HG03280 (cell line): ENCODE results near the gene TMEM178B.

Experiments used
- ATAC-seq: cut with Tn5 transposase; IDR thresholded peaks from one replicate; pipeline ENCODE4 v1.9.1; 2021; ENCODE audit warnings: mild to moderate bottlenecking, moderate library complexity; ENCODE audit not compliant: unreplicated experiment

TMEM178B gene

DNA sequence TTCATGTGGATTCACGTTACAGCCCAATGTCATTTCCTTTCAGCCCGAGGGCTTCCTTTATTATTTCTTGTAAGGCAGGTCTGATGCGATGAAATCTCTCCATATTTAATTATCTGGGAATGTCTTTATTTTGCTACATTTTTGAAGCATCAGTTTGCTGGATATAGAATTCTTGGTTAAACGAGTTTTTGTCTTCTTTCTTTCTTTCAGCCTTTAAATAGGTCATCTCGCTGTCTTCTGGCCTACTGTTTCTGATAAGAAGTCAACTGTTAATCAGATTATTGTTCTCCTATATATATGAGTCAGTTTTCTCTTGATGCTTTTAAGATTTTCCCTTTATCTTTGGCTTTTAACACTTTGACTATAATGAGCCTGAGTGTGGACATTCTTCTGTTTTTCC lies 184.7 kb downstream of the TMEM178B start:
- ATAC-seq, result no peak

DNA sequence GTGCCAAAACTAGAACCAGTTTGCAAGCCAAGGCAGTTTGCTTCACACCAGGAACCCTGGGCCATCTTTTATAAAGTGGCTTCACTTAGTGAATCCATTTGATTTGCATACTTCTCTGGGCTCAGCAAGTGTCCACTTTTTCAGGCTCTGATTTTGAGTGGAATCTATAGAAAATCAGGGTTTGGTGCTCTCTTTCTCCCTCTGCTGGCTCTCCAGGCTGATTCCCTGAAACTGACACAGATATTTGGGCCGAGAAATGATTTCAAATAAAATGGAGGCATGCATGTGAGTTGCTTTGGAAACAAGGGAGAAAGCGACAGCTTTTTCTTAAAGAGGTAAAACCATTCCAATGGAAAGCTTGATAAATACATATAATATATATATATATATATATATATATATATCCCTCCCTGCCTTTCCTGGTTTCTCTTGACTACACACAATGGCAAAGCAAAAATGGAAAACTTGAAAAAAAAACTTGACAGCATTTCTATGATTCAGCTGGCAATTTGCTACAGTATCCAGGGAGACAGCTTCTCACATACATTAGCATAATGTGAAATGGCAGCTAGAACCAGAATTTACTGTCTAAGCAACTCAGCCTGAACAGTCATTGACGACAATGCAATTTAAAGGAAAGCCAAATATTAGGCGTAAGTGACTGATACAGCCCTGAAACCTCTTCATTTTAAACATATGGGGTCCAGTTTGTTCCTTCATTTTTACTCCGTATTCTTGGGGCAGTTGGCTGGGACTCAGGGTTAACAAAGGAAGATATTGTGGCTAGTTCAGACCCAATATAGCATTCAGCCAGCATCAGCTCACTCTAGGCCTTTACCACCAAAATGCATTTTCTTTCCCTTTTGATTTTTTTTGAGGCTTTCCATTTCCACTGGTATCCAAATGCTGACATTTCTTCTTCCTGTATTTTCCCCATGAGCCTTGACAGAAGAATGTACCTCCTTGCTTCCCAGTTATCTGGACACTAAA lies 188.5 kb downstream of the TMEM178B start:
- ATAC-seq, result no peak

DNA sequence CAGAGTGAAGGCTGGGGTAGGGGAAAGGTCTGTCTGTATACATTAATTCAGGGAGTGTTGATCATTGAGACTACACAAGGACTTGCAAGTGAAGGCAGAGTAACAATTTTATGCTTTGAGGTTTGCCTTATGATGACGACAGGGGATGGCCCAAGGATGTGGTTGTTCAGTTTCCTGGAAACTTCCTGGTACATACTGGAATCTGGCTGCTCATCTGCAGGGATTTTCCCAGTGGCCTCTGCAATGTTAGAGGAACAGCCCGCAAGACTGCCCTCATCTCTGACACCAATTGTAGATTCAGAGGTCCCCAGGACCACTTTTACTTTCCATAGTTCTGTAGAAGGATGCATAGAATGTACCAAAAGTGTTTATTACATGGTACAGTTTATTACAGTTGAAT lies 189.6 kb downstream of the TMEM178B start:
- ATAC-seq, result no peak

DNA sequence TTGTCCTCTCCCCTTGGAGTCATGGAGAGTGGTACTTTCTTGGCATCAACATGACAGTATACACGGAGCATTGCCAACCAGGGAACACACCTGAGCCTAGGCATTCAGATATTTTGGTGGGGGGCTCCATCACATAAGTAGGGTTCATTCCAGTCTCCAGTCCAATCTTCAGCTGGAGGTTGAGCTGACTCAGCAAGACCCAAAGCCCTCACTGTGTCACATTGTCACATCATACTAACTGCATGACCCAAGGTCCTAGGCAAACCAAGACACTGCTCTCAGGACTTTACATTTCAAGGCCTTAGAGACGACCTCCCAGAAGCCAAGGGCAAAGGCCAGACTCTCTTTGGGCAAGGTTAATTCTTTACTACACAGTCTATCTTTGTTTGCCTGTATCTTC lies 190.1 kb downstream of the TMEM178B start:
- no peak for ATAC-seq

DNA sequence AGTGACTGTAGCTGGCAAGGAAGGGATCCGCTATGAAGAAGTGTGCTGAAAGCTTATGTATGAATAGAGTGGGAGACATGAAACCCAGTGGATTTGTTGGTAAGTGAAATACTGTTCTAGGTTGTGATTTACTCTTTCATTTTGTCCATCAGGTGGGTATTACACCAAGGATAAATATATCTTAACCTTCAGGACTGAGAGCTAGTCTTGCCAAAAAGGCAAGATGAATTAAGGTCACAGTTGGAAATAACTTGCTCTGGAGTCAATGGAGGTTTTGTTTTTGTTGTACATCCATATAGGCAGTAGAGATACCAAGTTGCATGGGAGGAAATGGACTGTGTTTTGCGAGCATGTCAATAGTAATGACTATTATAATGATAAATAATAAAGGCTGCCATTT lies 190.6 kb downstream of the TMEM178B start:
- ATAC-seq, result no peak

DNA sequence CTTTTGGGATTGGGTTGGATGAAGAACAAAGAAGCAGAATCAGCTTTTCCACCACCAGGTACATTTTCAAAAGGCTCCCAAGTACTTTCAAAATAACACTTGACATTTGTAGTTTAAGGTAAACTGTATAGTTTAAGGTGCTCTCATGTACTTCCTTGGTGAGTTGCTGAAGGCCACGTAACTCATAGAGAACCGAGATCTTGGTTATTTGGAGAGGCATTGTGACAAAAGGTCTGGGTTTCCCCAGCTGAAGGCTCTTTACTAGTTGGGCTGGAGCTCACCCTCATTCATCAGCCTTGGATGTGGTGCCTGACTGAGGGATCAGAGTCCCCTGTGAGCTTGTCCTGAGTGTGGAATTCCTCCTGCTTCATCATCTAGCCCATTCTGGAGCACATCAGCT lies 191.8 kb downstream of the TMEM178B start:
- ATAC-seq, result no peak

DNA sequence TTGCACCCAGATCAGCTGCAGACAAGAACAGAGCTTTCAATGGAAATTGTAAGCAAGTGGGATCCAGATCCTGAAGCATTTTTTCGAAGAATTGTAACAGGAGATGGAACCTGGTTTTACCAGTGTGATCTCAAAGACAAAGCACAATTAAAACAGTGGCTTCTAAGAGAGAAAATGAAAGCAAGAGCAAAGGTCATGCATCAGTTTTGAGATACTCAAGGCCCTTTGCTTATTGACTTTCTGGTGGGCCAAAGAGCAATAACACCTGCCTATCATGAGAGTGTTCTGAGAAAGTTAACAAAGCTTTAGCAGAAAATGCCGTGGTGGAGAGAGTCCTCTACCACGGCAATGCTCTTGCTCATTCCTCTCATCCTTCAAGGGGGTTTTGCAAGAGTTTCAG lies 194.8 kb downstream of the TMEM178B start:
- ATAC-seq, result no peak

DNA sequence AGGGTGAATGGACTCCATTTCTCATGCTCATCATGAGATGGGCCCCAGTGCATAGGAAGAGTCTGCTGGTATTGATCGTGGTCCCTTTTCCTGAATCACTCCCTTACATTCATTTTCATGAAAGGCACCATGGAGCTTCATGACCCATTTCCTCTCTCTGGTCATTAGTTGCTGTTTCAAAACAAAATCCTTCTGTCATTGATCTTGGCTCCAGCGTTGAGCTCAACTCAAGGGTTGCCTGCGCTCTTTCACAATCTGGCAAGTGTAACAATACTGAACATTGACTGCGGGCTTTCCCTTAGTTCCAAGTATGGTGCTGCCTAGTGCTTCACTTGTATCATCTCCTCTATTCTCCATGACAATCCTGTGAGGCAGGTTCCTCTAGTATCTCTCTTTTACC lies 197.6 kb downstream of the TMEM178B start:
- no peak for ATAC-seq

DNA sequence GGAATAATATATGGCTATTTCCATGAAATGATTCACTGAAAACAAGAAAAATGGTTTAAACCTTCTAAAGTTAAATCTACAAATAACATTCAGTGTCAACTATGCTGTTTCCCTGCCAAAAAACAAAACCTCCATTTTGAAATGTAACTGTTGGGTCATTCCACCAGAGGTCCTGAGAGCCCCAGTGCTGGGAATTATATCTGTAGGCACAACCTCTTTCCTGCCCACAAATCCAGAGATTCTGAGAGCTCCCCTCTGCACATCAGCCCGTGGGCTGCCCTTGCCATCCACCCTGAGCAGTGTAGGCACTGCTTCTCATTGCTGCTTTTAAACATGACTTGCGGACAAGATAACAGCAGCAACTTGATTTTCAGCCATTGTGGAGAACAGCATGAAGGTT lies 198.6 kb downstream of the TMEM178B start:
- ATAC-seq, result no peak

DNA sequence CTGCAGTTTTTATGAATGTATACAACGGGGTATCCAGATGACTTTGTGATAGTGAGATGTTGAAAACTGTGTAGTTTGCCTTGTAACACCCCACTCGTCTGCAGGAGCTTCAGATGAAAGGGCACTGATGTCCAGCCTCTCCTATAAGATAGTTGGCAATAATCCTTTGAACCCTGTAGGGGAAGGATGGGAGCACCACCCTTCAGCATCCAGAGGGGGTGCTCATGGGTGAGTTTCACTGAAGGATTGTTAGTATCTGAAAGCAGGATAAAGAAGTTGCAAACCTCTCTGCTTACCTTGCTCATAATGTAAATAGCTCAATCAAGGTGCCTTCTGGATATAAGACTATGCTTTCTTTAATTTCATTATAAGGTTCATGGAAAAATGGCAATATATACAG lies 201.5 kb downstream of the TMEM178B start:
- ATAC-seq, result no peak

DNA sequence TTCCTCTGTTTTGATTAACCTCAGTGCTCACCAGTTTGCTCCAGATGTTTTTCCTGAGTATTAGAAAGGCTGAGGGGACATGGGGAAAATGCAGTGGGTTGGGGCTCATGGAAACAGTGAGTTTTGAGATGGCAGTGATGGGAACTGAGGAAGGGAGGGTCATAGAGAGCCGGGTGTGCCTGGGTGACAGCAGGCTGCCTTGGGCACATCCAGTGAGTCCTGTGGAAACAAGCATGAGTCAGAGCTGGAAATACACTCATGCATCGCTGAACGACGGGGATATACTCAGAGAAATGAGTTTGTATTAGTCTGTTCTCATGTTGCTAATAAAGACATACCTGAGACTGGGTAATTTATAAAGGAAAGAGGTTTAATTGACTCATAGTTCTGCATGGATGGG lies 202.2 kb downstream of the TMEM178B start:
- no peak for ATAC-seq

DNA sequence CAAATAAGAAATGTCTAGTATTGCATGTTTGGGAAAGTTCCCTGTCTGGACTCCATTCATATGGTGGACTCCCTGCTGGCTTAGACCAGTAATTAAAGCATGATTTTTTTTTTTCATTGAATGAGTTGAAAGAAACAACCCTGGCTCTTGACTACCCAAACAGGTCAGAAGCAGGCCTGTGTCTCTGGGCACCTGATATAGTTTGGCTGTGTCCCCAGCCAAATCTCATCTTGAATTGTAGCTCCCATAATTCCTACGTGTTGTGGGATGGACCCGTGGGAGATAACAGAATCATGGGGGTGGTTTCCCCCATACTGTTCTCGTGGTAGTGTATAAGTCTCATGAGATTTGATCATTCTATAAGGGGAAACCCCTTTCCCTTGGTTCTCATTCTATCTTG lies 206.2 kb downstream of the TMEM178B start:
- no peak for ATAC-seq

DNA sequence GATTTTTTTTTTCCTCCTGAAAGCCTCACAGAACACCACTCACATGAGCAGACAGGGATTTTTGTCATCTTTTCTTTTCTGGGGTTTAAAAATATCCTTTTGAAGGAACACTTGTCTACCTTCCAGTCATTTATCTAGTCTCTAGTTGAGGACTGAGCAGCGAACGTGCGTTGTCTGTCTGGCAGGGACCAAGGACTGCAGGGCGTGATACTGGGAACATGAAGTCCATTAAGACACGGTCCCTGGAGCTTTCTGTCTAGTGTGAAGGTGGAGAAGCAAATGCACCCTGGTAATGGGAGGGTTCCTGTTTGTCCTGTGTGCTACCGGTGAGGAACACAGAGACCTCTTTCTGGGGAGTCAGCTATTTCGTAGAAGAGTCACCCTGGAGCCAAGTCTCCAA lies 207.4 kb downstream of the TMEM178B start:
- ATAC-seq, result no peak

DNA sequence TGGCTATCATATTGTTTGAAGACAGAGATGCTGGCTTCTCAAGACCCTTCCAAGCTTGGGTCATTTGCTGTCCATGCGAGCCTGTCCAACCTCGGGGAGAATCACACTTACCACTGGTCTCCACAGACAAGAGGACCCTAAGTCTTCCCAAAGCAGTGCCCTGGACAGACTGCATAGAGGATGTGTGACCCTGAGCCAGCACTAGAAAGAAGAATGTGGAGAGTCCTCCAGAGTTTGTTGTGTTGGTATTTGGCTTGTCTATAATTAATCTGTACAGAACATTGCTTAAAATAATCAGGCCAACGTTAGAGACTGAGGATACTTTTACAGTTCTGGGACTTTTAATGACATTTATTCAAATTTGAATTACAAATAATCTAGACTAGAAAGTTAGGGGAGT lies 212.7 kb downstream of the TMEM178B start:
- ATAC-seq, result no peak

DNA sequence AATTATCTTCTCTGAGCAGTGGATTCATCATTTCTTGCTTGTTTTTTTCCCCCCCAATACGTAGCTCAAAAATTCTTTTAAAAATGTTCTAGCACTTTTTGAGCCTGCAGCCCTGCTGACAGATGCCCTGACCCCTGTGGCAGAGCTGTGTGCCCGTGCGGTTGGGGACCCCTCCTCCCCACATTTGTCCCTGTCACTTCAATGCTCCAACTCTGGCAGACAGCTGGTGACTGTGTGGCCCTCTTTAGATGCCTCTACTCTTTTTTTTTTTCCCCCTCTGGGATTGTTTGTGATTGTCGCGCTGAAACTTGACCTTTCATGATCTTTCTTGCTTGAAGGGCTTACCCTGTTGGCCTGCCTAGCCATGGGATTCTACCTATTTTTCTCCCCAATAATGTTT lies 214.1 kb downstream of the TMEM178B start:
- no peak for ATAC-seq

DNA sequence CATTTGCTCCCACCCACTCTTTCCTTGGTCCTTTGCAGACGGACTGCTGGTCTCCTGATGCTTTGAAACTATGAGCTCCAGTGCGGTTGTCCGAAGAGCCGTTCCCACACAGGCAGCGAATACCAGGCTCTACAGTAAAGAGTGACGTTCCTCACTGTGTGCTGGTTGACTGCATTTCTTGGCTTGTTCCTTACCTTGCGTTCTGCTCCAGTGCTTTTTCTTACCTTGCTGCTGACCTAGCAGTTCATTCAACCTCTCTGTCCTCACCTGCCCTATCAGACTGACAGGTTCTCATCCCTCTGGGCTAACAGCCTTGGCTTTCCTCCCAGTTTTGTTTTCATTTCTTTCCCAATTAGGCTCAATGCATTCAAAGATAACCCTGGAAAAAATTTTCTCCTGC lies 214.8 kb downstream of the TMEM178B start:
- no peak for ATAC-seq

DNA sequence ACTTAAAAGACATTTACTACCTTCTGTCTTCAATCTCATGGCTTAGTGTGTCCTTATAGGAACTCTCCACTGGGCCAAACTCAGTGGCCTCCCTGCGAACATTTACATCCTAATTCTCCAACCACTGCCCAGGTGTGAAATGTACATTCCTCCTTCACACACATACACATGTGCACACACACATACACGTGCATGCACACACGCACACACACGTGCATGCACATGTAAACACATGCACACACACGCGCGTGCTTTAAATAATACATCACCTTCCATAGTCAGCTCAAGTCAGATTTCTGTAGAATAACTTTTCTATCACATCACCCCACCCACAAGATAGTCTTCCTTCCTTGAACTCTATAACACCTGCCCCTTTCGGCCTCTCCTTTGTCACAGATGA lies 216.5 kb downstream of the TMEM178B start:
- no peak for ATAC-seq

DNA sequence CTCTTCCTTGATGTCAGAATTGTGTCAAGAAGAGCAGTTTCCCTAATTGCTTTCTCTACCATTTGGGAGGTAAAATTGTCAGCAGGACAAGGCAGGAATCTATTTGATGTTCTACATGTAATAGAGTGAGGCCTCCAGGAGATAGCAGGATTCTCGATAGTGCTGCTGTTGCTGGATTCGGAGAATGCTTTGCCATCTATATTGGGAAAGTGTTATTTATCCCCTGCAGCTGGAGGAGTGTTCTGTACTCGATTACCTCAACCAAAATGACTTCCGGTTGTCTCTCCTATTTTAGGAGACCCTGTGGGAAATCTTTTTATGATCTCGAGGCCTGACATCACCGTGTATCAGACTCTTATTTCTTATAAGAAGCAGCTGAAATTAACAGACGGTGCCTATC lies 217.1 kb downstream of the TMEM178B start:
- ATAC-seq, result no peak

DNA sequence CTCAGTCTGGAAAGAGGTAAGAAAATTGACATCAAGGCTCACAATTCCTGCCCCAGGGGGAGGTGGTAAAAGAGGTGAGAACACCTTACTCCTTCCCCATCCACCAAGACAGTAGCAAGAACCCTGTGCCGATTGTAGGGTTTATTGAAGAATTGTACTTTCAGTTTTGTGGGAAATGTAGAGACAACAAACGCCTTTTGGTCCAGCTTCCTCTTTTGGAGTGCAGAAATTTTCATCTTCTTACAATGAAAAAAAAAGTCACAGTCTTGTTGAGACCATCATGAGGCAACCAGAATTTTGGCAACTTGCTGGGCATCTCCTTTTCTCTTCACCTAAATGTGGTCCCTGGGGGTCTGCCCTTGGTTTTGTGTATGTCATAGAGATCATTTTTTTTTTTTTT lies 217.7 kb downstream of the TMEM178B start:
- no peak for ATAC-seq

DNA sequence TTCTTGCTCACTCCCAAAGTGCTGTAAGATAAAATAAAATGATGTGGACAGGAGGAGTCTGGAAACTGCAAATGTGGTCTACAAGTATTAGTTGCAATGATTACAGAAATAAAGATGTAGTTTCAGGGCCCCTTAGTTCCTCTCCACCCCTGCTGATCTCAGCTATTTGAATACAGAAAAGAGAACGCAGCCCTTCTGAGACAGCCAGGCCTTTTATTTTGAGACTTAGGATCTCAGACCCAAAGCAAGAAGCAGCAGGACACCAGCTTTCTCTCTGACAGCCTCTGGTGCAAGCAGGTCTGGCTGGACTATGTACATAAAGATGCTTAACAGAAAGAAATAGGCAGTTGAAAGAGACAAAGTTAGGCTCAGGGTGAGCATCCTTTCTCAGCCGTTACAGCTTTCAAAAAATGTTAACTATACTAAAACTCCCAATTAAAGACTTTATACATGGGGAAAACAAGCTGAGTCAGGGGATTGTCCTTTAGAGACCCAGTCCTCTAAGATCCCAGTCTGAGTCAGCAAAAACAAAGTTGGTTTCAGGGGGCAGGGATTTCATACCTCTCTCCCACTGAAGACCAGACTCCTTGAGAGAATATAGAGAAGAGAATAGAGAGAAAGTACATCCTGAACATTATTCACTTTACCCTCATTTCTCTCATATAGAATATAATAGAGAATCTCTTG lies 220.4 kb downstream of the TMEM178B start:
- no peak for ATAC-seq

DNA sequence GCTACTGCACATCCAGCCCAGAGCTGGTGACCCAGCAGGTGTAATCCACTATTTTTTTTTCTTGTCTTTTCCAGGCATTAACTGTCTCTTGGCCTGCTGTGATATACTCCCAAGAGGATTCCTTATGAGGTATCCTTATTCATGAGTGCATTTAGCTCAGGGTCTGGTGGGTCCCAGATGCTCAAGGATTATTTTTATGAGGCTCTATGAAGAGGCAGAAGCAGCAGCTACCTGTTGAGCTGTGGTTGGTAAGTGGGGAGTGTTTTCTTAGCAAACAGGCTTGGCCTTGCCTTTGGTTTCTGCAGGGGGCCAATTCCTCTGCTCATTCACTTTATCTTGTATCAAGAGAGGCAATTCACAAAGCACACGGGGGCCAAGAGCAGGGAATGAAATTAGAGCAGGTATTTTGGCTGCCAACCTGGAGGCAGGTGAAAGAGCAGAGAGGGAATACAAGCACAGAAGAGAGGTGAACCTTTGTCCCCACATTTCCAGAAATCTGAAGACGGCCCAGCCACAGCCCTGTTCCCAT lies 221.6 kb downstream of the TMEM178B start:
- ATAC-seq, result no peak

DNA sequence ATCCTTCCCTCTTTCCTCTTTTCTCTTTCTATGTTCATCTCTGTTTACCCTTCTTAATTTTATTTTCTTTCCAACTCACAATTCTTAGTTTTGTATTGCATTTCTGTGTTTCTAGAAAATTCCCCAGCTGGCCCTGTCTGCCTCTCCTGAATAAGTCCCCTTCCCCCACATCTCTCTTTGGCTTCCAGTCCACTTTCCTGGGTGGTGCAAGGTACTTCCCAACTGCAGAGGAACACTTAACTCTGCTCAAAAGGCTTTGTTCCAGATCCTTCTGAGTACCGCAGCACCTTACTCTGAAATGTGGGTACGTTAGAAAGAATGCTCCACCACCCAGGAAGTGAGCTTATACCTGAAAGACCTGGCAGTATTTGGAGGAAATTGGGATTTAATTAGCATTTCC lies 227.0 kb downstream of the TMEM178B start:
- no peak for ATAC-seq
